Loucy (cell line): Measurements from ENCODE around the gene GSTO1.
"Not testable (repeated sequence)": the region's sequence is repeated elsewhere in the genome, so short reads cannot be mapped to it uniquely, and the experiment has no call there.

Experiments used
- H2AFZ ChIP-seq: fragments of 200-600 bp; sonication (generic); 2 replicates; pipeline ENCODE4 v1.6.0; 2016; ENCODE audit warnings: antibody characterized with exemption, mild to moderate bottlenecking, low read length, moderate library complexity
- H3F3A ChIP-seq: fragments of 200-600 bp; 2 replicates; pipeline ENCODE4 v1.6.0; 2016; ENCODE audit warnings: antibody characterized with exemption, low read depth, mild to moderate bottlenecking
- H3K27me3 ChIP-seq: fragments of 200-600 bp; sonication (generic); 2 replicates; pipeline ENCODE4 v1.6.1; 2014; ENCODE audit warnings: low read length, mild to moderate bottlenecking; ENCODE audit not compliant: insufficient read depth, poor library complexity, severe bottlenecking
- H3K36me3 ChIP-seq: fragments of 200-600 bp; sonication (generic); 2 replicates; pipeline ENCODE4 v1.6.1; 2016; ENCODE audit warnings: low read length; ENCODE audit not compliant: insufficient read depth
- H3K4me1 ChIP-seq: fragments of 200-600 bp; sonication (generic); 2 replicates; pipeline ENCODE4 v1.5.1; 2014; ENCODE audit warnings: low read length, mild to moderate bottlenecking; ENCODE audit not compliant: insufficient read depth, poor library complexity, severe bottlenecking
- H3K4me2 ChIP-seq: fragments of 200-600 bp; sonication (generic); 2 replicates; pipeline ENCODE4 v1.6.0; 2014; ENCODE audit warnings: antibody characterized with exemption, low read length, low read depth, mild to moderate bottlenecking; ENCODE audit not compliant: poor library complexity, severe bottlenecking
- H3K4me3 ChIP-seq: fragments of 200-600 bp; sonication (generic); 2 replicates; pipeline ENCODE4 v1.5.1; 2014; ENCODE audit warnings: low read length, mild to moderate bottlenecking, mixed read lengths; ENCODE audit not compliant: poor library complexity, severe bottlenecking
- H3K79me2 ChIP-seq: fragments of 200-600 bp; sonication (generic); 2 replicates; pipeline ENCODE4 v1.6.1; 2014; ENCODE audit warnings: low read length; ENCODE audit not compliant: insufficient read depth
- H3K9ac ChIP-seq: fragments of 200-600 bp; sonication (generic); 2 replicates; pipeline ENCODE4 v1.6.0; 2014; ENCODE audit warnings: mild to moderate bottlenecking, low read depth, low read length, moderate library complexity; ENCODE audit not compliant: poor library complexity, severe bottlenecking
- H3K9me2 ChIP-seq: fragments of 200-600 bp; sonication (generic); replicated peaks from 2 replicates; pipeline ENCODE4 v1.6.1; 2016; ENCODE audit warnings: low read depth, low read length, mixed read lengths
- H3K9me3 ChIP-seq: fragments of 200-600 bp; sonication (generic); 2 replicates; pipeline ENCODE4 v1.6.1; 2014; ENCODE audit warnings: mild to moderate bottlenecking, antibody characterized with exemption, low read length, low read depth; ENCODE audit not compliant: insufficient read depth
- H4K20me1 ChIP-seq: fragments of 200-600 bp; sonication (generic); 2 replicates; pipeline ENCODE4 v1.6.0; 2014; ENCODE audit warnings: antibody characterized with exemption, low read length, mild to moderate bottlenecking; ENCODE audit not compliant: insufficient read depth, poor library complexity, severe bottlenecking
- CTCF ChIP-seq: fragments of 200-600 bp; sonication (generic); conservative IDR thresholded peaks from 2 replicates; pipeline ENCODE4 v1.5.1; 2014; ENCODE audit warnings: mild to moderate bottlenecking, antibody characterized with exemption, low read length
- EZH2phosphoT487 ChIP-seq: fragments of 200-600 bp; IDR thresholded peaks from 2 replicates; pipeline ENCODE4 v1.6.1; 2018; ENCODE audit warnings: antibody characterized with exemption, mild to moderate bottlenecking, moderate library complexity, borderline replicate concordance

GSTO1 gene

GRCh38 chr10:104235801-104236200, 18.9 kb upstream of the GSTO1 start:
- TF ChIP-seq CTCF (no peak), EZH2phosphoT487 (no peak)
- no peaks in the 10 kb centered on the region for H3K79me2 ChIP-seq
- H3K36me3 ChIP-seq: no peaks in the 10 kb centered on the region
- no peak overlapping the region for H3K4me2 ChIP-seq
- peaks cover 10% of the 10 kb centered on the region for H3K27me3 ChIP-seq
- H3K4me3 ChIP-seq: no peak overlapping the region
- H2AFZ ChIP-seq: no peak overlapping the region
- H3K4me1 ChIP-seq: no peaks in the 10 kb centered on the region
- no peaks in the 10 kb centered on the region for H3K9me3 ChIP-seq
- H4K20me1 ChIP-seq: no peaks in the 10 kb centered on the region
- no peak overlapping the region for H3K9ac ChIP-seq
- no peaks in the 10 kb centered on the region for H3K9me2 ChIP-seq
- H3F3A ChIP-seq: no peaks in the 10 kb centered on the region

GRCh38 chr10:104240078-104240477, 14.6 kb upstream of the GSTO1 start:
- H3K4me1 ChIP-seq: no peaks in the 10 kb centered on the region
- no peak overlapping the region for H3K9ac ChIP-seq
- no peaks in the 10 kb centered on the region for H3K9me2 ChIP-seq
- H3K9me3 ChIP-seq: no peaks in the 10 kb centered on the region
- H3K27me3 ChIP-seq: peaks cover 17% of the 10 kb centered on the region
- H3K4me2 ChIP-seq: no peak overlapping the region
- no peak overlapping the region for H3K4me3 ChIP-seq
- H3F3A ChIP-seq: no peaks in the 10 kb centered on the region
- H2AFZ ChIP-seq: no peak overlapping the region
- TF ChIP-seq CTCF (no peak), EZH2phosphoT487 (no peak)
- no peaks in the 10 kb centered on the region for H3K36me3 ChIP-seq
- H3K79me2 ChIP-seq: no peaks in the 10 kb centered on the region
- no peaks in the 10 kb centered on the region for H4K20me1 ChIP-seq

GRCh38 chr10:104242545-104242944, 12.1 kb upstream of the GSTO1 start:
- H2AFZ ChIP-seq: no peak overlapping the region
- no peaks in the 10 kb centered on the region for H3K9me3 ChIP-seq
- H3K4me2 ChIP-seq: no peak overlapping the region
- peaks cover 8% of the 10 kb centered on the region for H3K4me1 ChIP-seq
- H3K36me3 ChIP-seq: no peaks in the 10 kb centered on the region
- no peak overlapping the region for H3K9ac ChIP-seq
- H3F3A ChIP-seq: peaks cover 5% of the 10 kb centered on the region; the same call in 1 of the 2 replicates
- H3K9me2 ChIP-seq: no peaks in the 10 kb centered on the region
- no peak overlapping the region for H3K4me3 ChIP-seq
- TF ChIP-seq CTCF (no peak), EZH2phosphoT487 (no peak)
- no peaks in the 10 kb centered on the region for H4K20me1 ChIP-seq
- H3K79me2 ChIP-seq: no peaks in the 10 kb centered on the region
- H3K27me3 ChIP-seq: peaks cover 27% of the 10 kb centered on the region

- H2AFZ ChIP-seq, H3K9me3 ChIP-seq, H3K9ac ChIP-seq, H3K79me2 ChIP-seq, H3F3A ChIP-seq, H4K20me1 ChIP-seq, H3K4me2 ChIP-seq, H3K36me3 ChIP-seq, H3K9me2 ChIP-seq, H3K4me3 ChIP-seq: not testable (repeated sequence)
- Histone ChIP-seq H3K27me3 (peaks cover 27% of the 10 kb centered on the region), H3K4me1 (peaks cover 12% of the 10 kb centered on the region)
These were observed 11.7 kb upstream of the GSTO1 start for GRCh38 chr10:104243009-104243408.
